ENCODE results near the gene PRSS3. TPM values are rescaled to one million over a fixed set of nuclear protein-coding genes. Genes with fewer than 3 reads are reported as not detected.

Gene PRSS3
- total RNA-seq, 1 donor from 2014 or later, result not detected

GRCh38 chr9:33813712-33814641 is 18.6 kb downstream of the PRSS3 start:
- H2AFZ ChIP-seq (ENCODE audit: low read depth, low read length), result no peak overlapping the region
- peak overlapping the region; percentile 0 for H3K9ac ChIP-seq (ENCODE audit: low read length)

GRCh38 chr9:33815781-33816180 is 20.4 kb downstream of the PRSS3 start:
- peak overlapping the region; percentile 77 for H3K4me3 Mint-ChIP-seq (ENCODE audit: unreplicated experiment)
- TF ChIP-seq CTCF (IDR thresholded peaks at IDR 0.05; ENCODE audit: insufficient read depth, low read depth, low read length), result no peak
- no peak for TF ChIP-seq EZH2 (IDR thresholded peaks at IDR 0.05; ENCODE audit: insufficient read depth, low read length)
- Histone ChIP-seq H3K4me2 (ENCODE audit: low read length) (peak overlapping the region; percentile 91), H3K27me3 (ENCODE audit: insufficient read depth, low read length) (no peaks in the 10 kb centered on the region), H3K9ac (ENCODE audit: low read length) (no peak overlapping the region), H4K20me1 (ENCODE audit: insufficient read depth, low read length) (peaks cover 23% of the 10 kb centered on the region), H3K79me2 (ENCODE audit: insufficient read depth, low read length) (peaks cover 35% of the 10 kb centered on the region), H3K9me3 (ENCODE audit: insufficient read depth, low read depth, low read length) (no peaks in the 10 kb centered on the region), H2AFZ (ENCODE audit: low read depth, low read length) (no peak overlapping the region), H3K4me1 (ENCODE audit: insufficient read depth, low read length) (peaks cover 19% of the 10 kb centered on the region), H3K36me3 (ENCODE audit: insufficient read depth, low read length) (no peaks in the 10 kb centered on the region), H3K4me3 (ENCODE audit: insufficient read depth, low read depth, low read length) (no peak overlapping the region), H3K27ac (ENCODE audit: low read depth, low read length) (peak overlapping the region; percentile 96)
- H3K9me3 Mint-ChIP-seq (ENCODE audit: unreplicated experiment), result no peaks in the 10 kb centered on the region
- no peaks in the 10 kb centered on the region for H3K36me3 Mint-ChIP-seq (ENCODE audit: low read depth, unreplicated experiment)
- H3K27me3 Mint-ChIP-seq (ENCODE audit: low read depth, unreplicated experiment), result no peaks in the 10 kb centered on the region
- DNase-seq (ENCODE audit: low read depth), result no peak
- peaks cover 17% of the 10 kb centered on the region for H3K4me1 Mint-ChIP-seq (ENCODE audit: low read depth, unreplicated experiment)
- no peak for FAIRE-seq
- peak overlapping the region; percentile 36 for H3K27ac Mint-ChIP-seq (ENCODE audit: unreplicated experiment)

More at GRCh38 chr9:33813712-33814641, 18.6 kb downstream of the PRSS3 start:
- FAIRE-seq (peak; percentile 93), DNase-seq (ENCODE audit: low read depth) (peak; percentile 80)
- Histone ChIP-seq H3K27me3 (ENCODE audit: insufficient read depth, low read length) (no peaks in the 10 kb centered on the region), H3K9me3 (ENCODE audit: insufficient read depth, low read depth, low read length) (no peaks in the 10 kb centered on the region), H4K20me1 (ENCODE audit: insufficient read depth, low read length) (peaks cover 5% of the 10 kb centered on the region), H3K36me3 (ENCODE audit: insufficient read depth, low read length) (no peaks in the 10 kb centered on the region), H3K4me3 (ENCODE audit: insufficient read depth, low read depth, low read length) (no peak overlapping the region), H3K4me1 (ENCODE audit: insufficient read depth, low read length) (peaks cover 17% of the 10 kb centered on the region), H3K4me2 (ENCODE audit: low read length) (peak overlapping the region; percentile 43), H3K27ac (ENCODE audit: low read depth, low read length) (peak overlapping the region; percentile 73), H3K79me2 (ENCODE audit: insufficient read depth, low read length) (peaks cover 17% of the 10 kb centered on the region)
- no peak overlapping the region for H3K4me3 Mint-ChIP-seq (ENCODE audit: unreplicated experiment)
- H3K27me3 Mint-ChIP-seq (ENCODE audit: low read depth, unreplicated experiment), result no peaks in the 10 kb centered on the region
- peaks cover 12% of the 10 kb centered on the region for H3K4me1 Mint-ChIP-seq (ENCODE audit: low read depth, unreplicated experiment)
- TF ChIP-seq EZH2 (IDR thresholded peaks at IDR 0.05; ENCODE audit: insufficient read depth, low read length) (no peak), CTCF (IDR thresholded peaks at IDR 0.05; ENCODE audit: insufficient read depth, low read depth, low read length) (peak; percentile 58)
- H3K9me3 Mint-ChIP-seq (ENCODE audit: unreplicated experiment), result no peaks in the 10 kb centered on the region
- peak overlapping the region; percentile 86 for H3K27ac Mint-ChIP-seq (ENCODE audit: unreplicated experiment)
- H3K36me3 Mint-ChIP-seq (ENCODE audit: low read depth, unreplicated experiment), result no peaks in the 10 kb centered on the region
